Keratinocyte (primary cell): ENCODE results near the gene TDRD6. TPM values are rescaled to one million over a fixed set of nuclear protein-coding genes. Genes with fewer than 3 reads are reported as not detected.
"Not testable (repeated sequence)": the region's sequence is repeated elsewhere in the genome, so short reads cannot be mapped to it uniquely, and the experiment has no call there.

Experiments used
- DNase-seq: peaks from one replicate; pipeline ENCODE4 v3.0.0-alpha.2; 2011; ENCODE audit warnings: low read depth, missing footprints, low spot score
- FAIRE-seq: peaks from 2 replicates; lab custom pipeline; 2011; peaks lifted over from hg19 to GRCh38; lab: Jason Lieb, UNC
- H2AFZ ChIP-seq: 2 replicates; pipeline ENCODE4 v1.6.0; 2012; ENCODE audit warnings: low read length, control low read depth, inconsistent platforms; ENCODE audit not compliant: control insufficient read depth
- H3K27ac ChIP-seq: 2 replicates; pipeline ENCODE4 v1.5.1; 2011; ENCODE audit warnings: low read length; ENCODE audit not compliant: control insufficient read depth, insufficient read depth
- H3K27me3 ChIP-seq: 3 replicates; pipeline ENCODE4 v1.6.0; 2011; ENCODE audit warnings: low read length; ENCODE audit not compliant: control insufficient read depth, insufficient read depth; ENCODE audit errors: extremely low read depth
- H3K36me3 ChIP-seq, 2 experiments: 2 replicates in 1 of 2; 3 replicates in 1 of 2; pipeline ENCODE4 v1.5.1; 2011; ENCODE audit warnings: low read length in 2 of 2, mild to moderate bottlenecking in 1 of 2; ENCODE audit not compliant: control insufficient read depth in 2 of 2, insufficient read depth in 2 of 2; ENCODE audit errors: extremely low read depth in 1 of 2
- H3K4me1 ChIP-seq: 3 replicates; pipeline ENCODE4 v1.5.1; 2011; ENCODE audit warnings: low read length; ENCODE audit not compliant: control insufficient read depth, insufficient read depth; ENCODE audit errors: extremely low read depth
- H3K4me2 ChIP-seq: 3 replicates; pipeline ENCODE4 v1.6.0; 2011; ENCODE audit warnings: low read depth, low read length; ENCODE audit not compliant: control insufficient read depth, insufficient read depth; ENCODE audit errors: extremely low read depth
- H3K4me3 ChIP-seq, 3 experiments: fragments of 200-600 bp in 1 of 3; sonication (generic) in 1 of 3; 2 replicates in 2 of 3; 3 replicates in 1 of 3; pipeline ENCODE4 v1.5.1; 2011 to 2016; ENCODE audit warnings: low read length in 3 of 3, mild to moderate bottlenecking in 3 of 3, control low read depth in 2 of 3, inconsistent platforms in 1 of 3, low read depth in 1 of 3, mixed read lengths in 1 of 3, mixed run types in 1 of 3, moderate library complexity in 1 of 3; ENCODE audit not compliant: control insufficient read depth in 2 of 3, insufficient read depth in 2 of 3; ENCODE audit errors: extremely low read depth in 1 of 3
- H3K79me2 ChIP-seq: 2 replicates; pipeline ENCODE4 v1.6.0; 2012; ENCODE audit warnings: low read length; ENCODE audit not compliant: control insufficient read depth, insufficient read depth
- H3K9ac ChIP-seq: 3 replicates; pipeline ENCODE4 v1.6.0; 2011; ENCODE audit warnings: low read length; ENCODE audit not compliant: control insufficient read depth, insufficient read depth; ENCODE audit errors: extremely low read depth
- H3K9me1 ChIP-seq: 3 replicates; pipeline ENCODE4 v1.6.0; 2011; ENCODE audit warnings: low read length; ENCODE audit not compliant: control insufficient read depth, insufficient read depth; ENCODE audit errors: extremely low read depth
- H3K9me3 ChIP-seq: 2 replicates; pipeline ENCODE4 v1.5.1; 2012; ENCODE audit warnings: low read depth, low read length; ENCODE audit not compliant: control insufficient read depth
- H4K20me1 ChIP-seq: 3 replicates; pipeline ENCODE4 v1.6.0; 2011; ENCODE audit warnings: low read length; ENCODE audit not compliant: control insufficient read depth, insufficient read depth; ENCODE audit errors: extremely low read depth
- CTCF ChIP-seq, 3 experiments: IDR thresholded peaks in 1 of 3; conservative IDR thresholded peaks in 1 of 3; optimal IDR thresholded peaks in 1 of 3; 2 replicates in 2 of 3; 3 replicates in 1 of 3; pipeline versions ENCODE3 to v1.5.1; 2011; ENCODE audit warnings: low read length in 3 of 3, mild to moderate bottlenecking in 3 of 3, moderate library complexity in 2 of 3, control low read depth in 1 of 3, inconsistent platforms in 1 of 3; ENCODE audit not compliant: insufficient read depth in 2 of 3; ENCODE audit errors: extremely low read depth in 1 of 3
- EZH2 ChIP-seq: IDR thresholded peaks from one replicate; pipeline ENCODE4 v1.6.1; 2012; ENCODE audit warnings: inconsistent platforms, mild to moderate bottlenecking, low read length, moderate library complexity
- dilution Hi-C: fragments of 300-500 bp; cut with MboI; formaldehyde crosslinking; loops from one replicate; pipeline ENCODE4 v1.7.0; 2020; ENCODE audit warnings: low sequenced_read_pairs; ENCODE audit not compliant: extremely low pct_ligation_motif_present
- polyA plus RNA-seq, 5 experiments: library from polyadenylated mRNA; depleted of rRNA in 3 of 5; stranded (reverse) in 3 of 5; stranded (forward) in 1 of 5; unstranded in 1 of 5; fragments of >200 nt; gene quantifications; 1 replicate in 1 of 5; 2 replicates in 3 of 5; 3 replicates in 1 of 5; pipeline versions ENCODE4 v1.2.1 to v1.2.3, GENCODE V29; 2011 to 2012; ENCODE audit warnings: missing spikeins in 2 of 5, low read depth in 1 of 5, low replicate concordance in 1 of 5

The TDRD6 gene
- polyA plus RNA-seq, 1 donor (not counting 4 experiments of a cell fraction or from before 2014, with no cell fraction given), result 0.25 TPM

- no peak overlapping the region for H3K4me3 ChIP-seq
- H4K20me1 ChIP-seq, result no peaks in the 10 kb centered on the region
- H3K27me3 ChIP-seq, result no peaks in the 10 kb centered on the region
- no peak overlapping the region for H3K9ac ChIP-seq
- no peaks in the 10 kb centered on the region for H3K79me2 ChIP-seq
- DNase-seq, result no peak
- H2AFZ ChIP-seq, result no peak overlapping the region
- no peak for TF ChIP-seq CTCF (optimal IDR thresholded peaks at IDR 0.05 in 1 of 3, IDR thresholded peaks at IDR 0.05 in 1 of 3, conservative IDR thresholded peaks at IDR 0.05 in 1 of 3; ENCODE audit: extremely low read depth in 1 of 3, insufficient read depth in 2 of 3, low read length in 3 of 3)
- no peak for TF ChIP-seq EZH2
- dilution Hi-C loops, result no loop called here
- no peaks in the 10 kb centered on the region for H3K36me3 ChIP-seq
- no peak overlapping the region for H3K27ac ChIP-seq
- no peaks in the 10 kb centered on the region for H3K9me3 ChIP-seq
- no peaks in the 10 kb centered on the region for H3K9me1 ChIP-seq
- H3K4me1 ChIP-seq, result peaks cover 23% of the 10 kb centered on the region
- FAIRE-seq, result no peak
- no peak overlapping the region for H3K4me2 ChIP-seq
Observed at GRCh38 chr6:46645265-46645664, 42.4 kb upstream of the TDRD6 start.

GRCh38 chr6:46648108-46648507 lies 39.6 kb upstream of the TDRD6 start:
- FAIRE-seq, dilution Hi-C loops: not testable (repeated sequence)

DNA sequence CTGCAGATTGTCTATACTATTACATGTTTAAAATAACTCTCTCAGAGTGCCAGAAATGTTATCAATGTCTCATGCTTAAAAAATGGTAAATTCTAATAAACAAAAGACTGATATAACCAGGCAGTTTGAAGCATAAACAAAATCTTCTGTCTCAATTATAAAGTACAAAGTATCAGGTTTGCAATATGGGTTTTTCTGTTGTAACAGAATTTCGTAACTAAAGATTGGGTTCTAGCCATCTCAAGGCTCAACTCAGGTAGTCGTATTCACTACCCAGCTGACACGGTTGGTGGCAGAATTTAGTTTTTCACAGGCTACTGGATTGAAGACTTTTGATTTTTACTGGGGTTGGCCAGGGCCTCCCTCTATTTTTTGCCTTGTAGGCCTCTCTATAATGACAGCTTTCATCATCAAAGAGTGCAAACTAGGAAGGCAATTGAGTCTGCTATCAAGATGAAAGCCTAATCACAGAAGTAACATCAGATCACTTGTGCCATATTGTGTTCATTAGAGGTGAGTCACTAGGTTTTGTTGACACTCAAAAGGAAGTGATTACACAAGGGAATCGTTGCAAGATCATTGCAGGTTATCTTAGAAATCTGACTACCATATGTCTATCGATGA lies 38.7 kb upstream of the TDRD6 start:
- dilution Hi-C loops, result no loop called here
- peaks cover 14% of the 10 kb centered on the region for H3K4me1 ChIP-seq
- no peak overlapping the region for H3K4me2 ChIP-seq
- H3K9me3 ChIP-seq, result no peaks in the 10 kb centered on the region
- no peak overlapping the region for H2AFZ ChIP-seq
- FAIRE-seq (peak; percentile 77), DNase-seq (no peak)
- no peak overlapping the region for H3K9ac ChIP-seq
- no peaks in the 10 kb centered on the region for H3K36me3 ChIP-seq
- H4K20me1 ChIP-seq, result no peaks in the 10 kb centered on the region
- TF ChIP-seq EZH2, result no peak
- TF ChIP-seq CTCF (optimal IDR thresholded peaks at IDR 0.05 in 1 of 3, IDR thresholded peaks at IDR 0.05 in 1 of 3, conservative IDR thresholded peaks at IDR 0.05 in 1 of 3; ENCODE audit: extremely low read depth in 1 of 3, insufficient read depth in 2 of 3, low read length in 3 of 3), result no peak
- no peak overlapping the region for H3K27ac ChIP-seq
- no peaks in the 10 kb centered on the region for H3K79me2 ChIP-seq
- no peak overlapping the region for H3K4me3 ChIP-seq
- H3K9me1 ChIP-seq, result no peaks in the 10 kb centered on the region
- no peaks in the 10 kb centered on the region for H3K27me3 ChIP-seq

More at GRCh38 chr6:46648108-46648507, 39.6 kb upstream of the TDRD6 start:
- not testable (repeated sequence) for H3K4me3 ChIP-seq, H3K4me2 ChIP-seq, DNase-seq, H3K9me3 ChIP-seq, H4K20me1 ChIP-seq, H2AFZ ChIP-seq, H3K27ac ChIP-seq, H3K27me3 ChIP-seq, H3K79me2 ChIP-seq, H3K9me1 ChIP-seq, H3K36me3 ChIP-seq, H3K9ac ChIP-seq
- peaks cover 19% of the 10 kb centered on the region for H3K4me1 ChIP-seq
